A673 (cell line): ENCODE data around the gene ZEB2. TPM values are rescaled to one million over a fixed set of nuclear protein-coding genes. Genes with fewer than 3 reads are reported as not detected.

ENCODE experiments used
- BruUV-seq: library from RNA; stranded (reverse); fragments of 400-500 nt; replicated peaks from 2 replicates; lab custom pipeline; 2021; lab: Mats Ljungman, UMichigan
- CTCF ChIA-PET: fragments of 300-600 bp; sonication (Branson Sonifier 250); formaldehyde crosslinking; loops from one replicate; lab custom pipeline; 2022; ENCODE audit warnings: antibody characterized with exemption; lab: Charles Lee
- POLR2A ChIA-PET: fragments of 300-600 bp; sonication (Branson Sonifier 250); formaldehyde crosslinking; loops from one replicate; lab custom pipeline; 2022; ENCODE audit warnings: antibody characterized with exemption; ENCODE audit not compliant: low non-redundant PET; lab: Charles Lee
- DNase-seq: peaks from one replicate; pipeline ENCODE4 v3.0.0-alpha.2; 2015; ENCODE audit warnings: low spot score
- H3K27ac ChIP-seq: fragments of 200-600 bp; sonication (generic); 2 replicates; pipeline ENCODE4 v1.5.1; 2016; ENCODE audit warnings: mixed run types, low read depth, mild to moderate bottlenecking, mixed read lengths, antibody characterized with exemption, low read length; ENCODE audit not compliant: poor library complexity, severe bottlenecking
- H3K27me3 ChIP-seq: fragments of 200-600 bp; sonication (generic); replicated peaks from 2 replicates; pipeline ENCODE4 v1.6.1; 2017; ENCODE audit warnings: mixed run types, low read depth, mild to moderate bottlenecking, mixed read lengths, antibody characterized with exemption, low read length; ENCODE audit not compliant: insufficient read depth, poor library complexity
- H3K36me3 ChIP-seq: fragments of 200-600 bp; sonication (generic); 2 replicates; pipeline ENCODE4 v1.6.1; 2016; ENCODE audit warnings: mixed run types, mild to moderate bottlenecking, mixed read lengths, antibody characterized with exemption, low read length; ENCODE audit not compliant: insufficient read depth, poor library complexity, severe bottlenecking
- H3K4me1 ChIP-seq: fragments of 200-600 bp; sonication (generic); 2 replicates; pipeline ENCODE4 v1.6.1; 2017; ENCODE audit warnings: mixed run types, mild to moderate bottlenecking, mixed read lengths, antibody characterized with exemption, low read length; ENCODE audit not compliant: insufficient read depth, poor library complexity, severe bottlenecking
- H3K4me3 ChIP-seq: fragments of 200-600 bp; sonication (generic); 2 replicates; pipeline ENCODE4 v1.5.1; 2016; ENCODE audit warnings: low read depth, mixed run types, mild to moderate bottlenecking, mixed read lengths, low read length; ENCODE audit not compliant: poor library complexity, severe bottlenecking
- H3K9me3 ChIP-seq: fragments of 200-600 bp; sonication (generic); 2 replicates; pipeline ENCODE4 v1.6.1; 2016; ENCODE audit warnings: mixed run types, low read depth, mild to moderate bottlenecking, mixed read lengths, antibody characterized with exemption, low read length; ENCODE audit not compliant: poor library complexity, severe bottlenecking
- CTCF ChIP-seq: fragments of 300-800, 200-600 bp; sonication (generic); conservative IDR thresholded peaks from 2 replicates; pipeline ENCODE4 v1.5.1; 2017; ENCODE audit warnings: low read depth, mild to moderate bottlenecking, antibody characterized with exemption, low read length, moderate library complexity, mixed read lengths
- EZH2 ChIP-seq: fragments of 200-600 bp; sonication (generic); IDR thresholded peaks from 2 replicates; pipeline ENCODE4 v1.6.1; 2017; ENCODE audit warnings: borderline replicate concordance, low read depth, mild to moderate bottlenecking, mixed read lengths, antibody characterized with exemption, low read length; ENCODE audit not compliant: poor library complexity, severe bottlenecking
- intact Hi-C: fragments of 100-400 bp; cut with micrococcal nuclease; formaldehyde crosslinking; loops from one replicate; pipeline ENCODE4 v1.10.0; 2022; ENCODE audit not compliant: unreplicated experiment
- total RNA-seq: library from RNA; stranded (reverse); gene quantifications from 2 replicates; pipeline ENCODE4 v1.2.3, GENCODE V29; 2021

Gene ZEB2
- total RNA-seq, 1 experiment from 2014 or later, result 146 TPM

GRCh38 chr2:144443837-144444817 lies 75.8 kb downstream of the ZEB2 start:
- Histone ChIP-seq H3K9me3 (no peaks in the 10 kb centered on the region), H3K27me3 (no peaks in the 10 kb centered on the region), H3K36me3 (peaks cover 6% of the 10 kb centered on the region), H3K4me1 (peaks cover 70% of the 10 kb centered on the region), H3K27ac (peak overlapping the region; percentile 39), H3K4me3 (no peak overlapping the region)
- ChIA-PET CTCF (no interaction called here), POLR2A (interaction anchor here (0.5 to 1.0 kb wide), 2 partner anchors 35 to 72 kb away, joined by 6 to 7 read pairs; no protein-coding TSS in a partner anchor)
- BruUV-seq, result no TSS peak
- no peak for DNase-seq
- intact Hi-C loops, result no loop called here
- no peak for TF ChIP-seq EZH2
- TF ChIP-seq CTCF, result no peak

GRCh38 chr2:144441711-144442141 lies 78.2 kb downstream of the ZEB2 start:
- H3K4me1 ChIP-seq, result peaks cover 75% of the 10 kb centered on the region
- CTCF ChIA-PET, result no interaction called here
- POLR2A ChIA-PET, result no interaction called here
- intact Hi-C loops, result no loop called here
- DNase-seq, result no peak
- no peaks in the 10 kb centered on the region for H3K9me3 ChIP-seq
- TF ChIP-seq CTCF, result no peak
- TF ChIP-seq EZH2, result no peak
- no peaks in the 10 kb centered on the region for H3K27me3 ChIP-seq
- peaks cover 9% of the 10 kb centered on the region for H3K36me3 ChIP-seq
- peak overlapping the region; percentile 21 for H3K27ac ChIP-seq
- no TSS peak for BruUV-seq
- H3K4me3 ChIP-seq, result no peak overlapping the region

GRCh38 chr2:144439993-144440392 lies 79.9 kb downstream of the ZEB2 start:
- DNase-seq, result no peak
- intact Hi-C loops, result no loop called here
- ChIA-PET CTCF (no interaction called here), POLR2A (no interaction called here)
- Histone ChIP-seq H3K36me3 (peaks cover 7% of the 10 kb centered on the region), H3K4me3 (no peak overlapping the region), H3K27me3 (no peaks in the 10 kb centered on the region), H3K27ac (peak overlapping the region; percentile 46), H3K9me3 (no peaks in the 10 kb centered on the region), H3K4me1 (peaks cover 70% of the 10 kb centered on the region)
- TF ChIP-seq CTCF, result no peak
- no peak for TF ChIP-seq EZH2
- BruUV-seq, result no TSS peak
